ENCODE measurements around the gene ABTB2.

DNA sequence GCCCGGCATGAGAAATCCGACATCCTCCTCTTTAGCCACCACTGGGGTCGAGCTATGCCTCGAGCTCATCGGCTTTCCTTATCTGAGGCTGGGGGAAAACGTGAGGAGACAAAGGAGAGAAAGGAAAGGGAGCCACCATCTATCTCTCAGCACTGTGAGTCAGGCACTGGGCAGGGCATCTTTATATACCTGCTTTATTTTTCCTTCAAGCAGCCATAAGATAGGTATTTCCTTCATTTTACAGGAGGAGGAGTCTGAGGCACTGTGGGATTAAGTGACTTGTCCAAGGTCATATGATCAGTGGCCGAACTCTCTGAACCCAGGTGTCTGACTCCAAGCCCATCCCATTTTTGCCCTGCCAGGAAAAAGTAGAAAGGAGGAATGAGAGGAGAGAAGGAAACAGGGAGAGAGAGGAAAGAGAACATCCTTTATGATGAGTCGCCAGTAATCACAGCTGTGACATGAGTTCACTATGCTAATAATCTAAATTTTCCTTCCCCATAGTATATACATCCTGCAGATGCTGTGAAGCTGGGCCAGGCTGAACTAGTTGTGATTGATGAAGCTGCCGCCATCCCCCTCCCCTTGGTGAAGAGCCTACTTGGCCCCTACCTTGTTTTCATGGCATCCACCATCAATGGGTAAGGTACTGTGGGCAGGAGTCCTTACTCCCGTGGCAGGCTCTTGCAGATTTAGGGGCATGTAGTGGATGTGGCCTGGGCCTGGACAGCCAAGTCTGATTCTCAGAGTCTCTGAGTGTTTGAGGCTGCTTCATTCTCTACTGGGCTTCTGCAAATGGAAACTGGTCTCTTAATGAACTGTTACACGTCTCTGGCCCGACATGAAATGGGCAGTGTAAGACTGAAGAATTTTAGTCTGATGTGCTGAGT, 230.6 kb downstream of the ABTB2 start:
- TF ChIP-seq, protein P1, sequence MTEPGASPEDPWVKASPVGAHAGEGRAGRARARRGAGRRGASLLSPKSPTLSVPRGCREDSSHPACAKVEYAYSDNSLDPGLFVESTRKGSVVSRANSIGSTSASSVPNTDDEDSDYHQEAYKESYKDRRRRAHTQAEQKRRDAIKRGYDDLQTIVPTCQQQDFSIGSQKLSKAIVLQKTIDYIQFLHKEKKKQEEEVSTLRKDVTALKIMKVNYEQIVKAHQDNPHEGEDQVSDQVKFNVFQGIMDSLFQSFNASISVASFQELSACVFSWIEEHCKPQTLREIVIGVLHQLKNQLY (CRISPR knock-in tag; conservative IDR thresholded peaks at IDR 0.05): no peak
- no peak for TF ChIP-seq ZNF274 (IDR thresholded peaks at IDR 0.05; ENCODE audit: borderline replicate concordance, low read depth, low read length)
- TF ChIP-seq RFX7 (CRISPR knock-in tag; IDR thresholded peaks at IDR 0.05): no peak
- TF ChIP-seq, protein P2, sequence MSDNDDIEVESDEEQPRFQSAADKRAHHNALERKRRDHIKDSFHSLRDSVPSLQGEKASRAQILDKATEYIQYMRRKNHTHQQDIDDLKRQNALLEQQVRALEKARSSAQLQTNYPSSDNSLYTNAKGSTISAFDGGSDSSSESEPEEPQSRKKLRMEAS (CRISPR knock-in tag; IDR thresholded peaks at IDR 0.05): no peak
- TF ChIP-seq ZKSCAN8 (CRISPR knock-in tag; IDR thresholded peaks at IDR 0.05): no peak
- TF ChIP-seq, protein P3, sequence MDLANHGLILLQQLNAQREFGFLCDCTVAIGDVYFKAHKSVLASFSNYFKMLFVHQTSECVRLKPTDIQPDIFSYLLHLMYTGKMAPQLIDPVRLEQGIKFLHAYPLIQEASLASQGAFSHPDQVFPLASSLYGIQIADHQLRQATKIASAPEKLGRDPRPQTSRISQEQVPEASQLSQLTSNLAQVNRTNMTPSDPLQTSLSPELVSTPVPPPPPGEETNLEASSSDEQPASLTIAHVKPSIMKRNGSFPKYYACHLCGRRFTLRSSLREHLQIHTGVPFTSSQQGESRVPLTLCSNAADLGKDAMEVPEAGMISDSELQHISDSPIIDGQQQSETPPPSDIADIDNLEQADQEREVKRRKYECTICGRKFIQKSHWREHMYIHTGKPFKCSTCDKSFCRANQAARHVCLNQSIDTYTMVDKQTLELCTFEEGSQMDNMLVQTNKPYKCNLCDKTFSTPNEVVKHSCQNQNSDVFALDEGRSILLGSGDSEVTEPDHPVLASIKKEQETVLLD (IDR thresholded peaks at IDR 0.05): no peak
- TF ChIP-seq, protein P4, sequence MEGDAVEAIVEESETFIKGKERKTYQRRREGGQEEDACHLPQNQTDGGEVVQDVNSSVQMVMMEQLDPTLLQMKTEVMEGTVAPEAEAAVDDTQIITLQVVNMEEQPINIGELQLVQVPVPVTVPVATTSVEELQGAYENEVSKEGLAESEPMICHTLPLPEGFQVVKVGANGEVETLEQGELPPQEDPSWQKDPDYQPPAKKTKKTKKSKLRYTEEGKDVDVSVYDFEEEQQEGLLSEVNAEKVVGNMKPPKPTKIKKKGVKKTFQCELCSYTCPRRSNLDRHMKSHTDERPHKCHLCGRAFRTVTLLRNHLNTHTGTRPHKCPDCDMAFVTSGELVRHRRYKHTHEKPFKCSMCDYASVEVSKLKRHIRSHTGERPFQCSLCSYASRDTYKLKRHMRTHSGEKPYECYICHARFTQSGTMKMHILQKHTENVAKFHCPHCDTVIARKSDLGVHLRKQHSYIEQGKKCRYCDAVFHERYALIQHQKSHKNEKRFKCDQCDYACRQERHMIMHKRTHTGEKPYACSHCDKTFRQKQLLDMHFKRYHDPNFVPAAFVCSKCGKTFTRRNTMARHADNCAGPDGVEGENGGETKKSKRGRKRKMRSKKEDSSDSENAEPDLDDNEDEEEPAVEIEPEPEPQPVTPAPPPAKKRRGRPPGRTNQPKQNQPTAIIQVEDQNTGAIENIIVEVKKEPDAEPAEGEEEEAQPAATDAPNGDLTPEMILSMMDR (IDR thresholded peaks at IDR 0.05 in 2 of 3, conservative IDR thresholded peaks at IDR 0.05 in 1 of 3; ENCODE audit: insufficient read depth in 2 of 3, low read depth in 1 of 3, low read length in 3 of 3): no peak
- TF ChIP-seq ZNF766 (CRISPR knock-in tag; conservative IDR thresholded peaks at IDR 0.05): no peak
- TF ChIP-seq POLR2AphosphoS5 (IDR thresholded peaks at IDR 0.05; ENCODE audit: control insufficient read depth, insufficient read depth, low read depth, low read length): no peak
- TF ChIP-seq KAT2B (IDR thresholded peaks at IDR 0.05; ENCODE audit: low read depth, low read length): no peak
- TF ChIP-seq ZBTB8A (IDR thresholded peaks at IDR 0.05; ENCODE audit: partially characterized antibody): no peak
- no peak for TF ChIP-seq FOS (IDR thresholded peaks at IDR 0.05; ENCODE audit: extremely low read depth, insufficient read length)
- TF ChIP-seq ATF7 (IDR thresholded peaks at IDR 0.05): no peak

All from K562 (cell line).